SK-N-SH treated with all-trans-retinoic acid at 6 μM for 48 hours (cell line): Measurements from ENCODE around the gene CCL15.

Experiments
- ATAC-seq: fragments of 200-7000 bp; cut with Tn5 transposase; 3 replicates; pipeline ENCODE4 v1.9.1; 2020; ENCODE audit warnings: mild to moderate bottlenecking, moderate library complexity
- ARNTL ChIP-seq: fragments of 450-650 bp; formaldehyde crosslinking; IDR thresholded peaks from 2 replicates; pipeline ENCODE4 v1.5.0; 2020; ENCODE audit warnings: low read depth, mild to moderate bottlenecking, moderate library complexity, borderline replicate concordance
- BACH2 ChIP-seq: fragments of 250-450 bp; sonication (Bioruptor Pico); IDR thresholded peaks from 2 replicates; pipeline ENCODE4 v1.9.0; 2021; ENCODE audit warnings: mild to moderate bottlenecking, borderline replicate concordance
- CREB5 ChIP-seq: fragments of 250-450 bp; sonication (Bioruptor Pico); IDR thresholded peaks from 2 replicates; pipeline ENCODE4 v1.5.1; 2020; ENCODE audit warnings: low read depth, mild to moderate bottlenecking, moderate library complexity
- CSDC2 ChIP-seq: fragments of 250-450 bp; sonication (Bioruptor Pico); IDR thresholded peaks from 2 replicates; pipeline ENCODE4 v1.5.0; 2020; ENCODE audit warnings: mild to moderate bottlenecking, moderate library complexity
- ESRRG ChIP-seq: fragments of 250-450 bp; sonication (Bioruptor Pico); IDR thresholded peaks from 2 replicates; pipeline ENCODE4 v1.6.1; 2021; ENCODE audit warnings: mild to moderate bottlenecking
- GLIS3 ChIP-seq: fragments of 250-450 bp; sonication (Bioruptor Pico); IDR thresholded peaks from 2 replicates; pipeline ENCODE4 v1.5.0; 2020; ENCODE audit warnings: mild to moderate bottlenecking, moderate library complexity
- ISL1 ChIP-seq: fragments of 250-450 bp; sonication (Bioruptor Pico); IDR thresholded peaks from 2 replicates; pipeline ENCODE4 v2.1.2; 2022; ENCODE audit warnings: mild to moderate bottlenecking, moderate library complexity
- OSR1 ChIP-seq: fragments of 250-450 bp; sonication (Bioruptor Pico); IDR thresholded peaks from 2 replicates; pipeline ENCODE4 v1.8.0; 2022; ENCODE audit warnings: moderate library complexity, mild to moderate bottlenecking, inconsistent platforms
- PATZ1 ChIP-seq: fragments of 250-450 bp; sonication (Bioruptor Pico); IDR thresholded peaks from 2 replicates; pipeline ENCODE4 v1.8.0; 2020; ENCODE audit warnings: mild to moderate bottlenecking, moderate library complexity, borderline replicate concordance
- POU6F1 ChIP-seq: fragments of 250-450 bp; sonication (Bioruptor Pico); IDR thresholded peaks from 2 replicates; pipeline ENCODE4 v1.8.0; 2021; ENCODE audit warnings: low read depth, mild to moderate bottlenecking, moderate library complexity, borderline replicate concordance
- RARB ChIP-seq: fragments of 250-450 bp; sonication (Bioruptor Pico); IDR thresholded peaks from 2 replicates; pipeline ENCODE4 v1.8.0; 2021; ENCODE audit warnings: mild to moderate bottlenecking, moderate library complexity
- SNAI2 ChIP-seq: fragments of 250-450 bp; sonication (Bioruptor Pico); IDR thresholded peaks from 2 replicates; pipeline ENCODE4 v1.5.0; 2020; ENCODE audit warnings: mild to moderate bottlenecking, moderate library complexity
- TCF4 ChIP-seq: fragments of 250-450 bp; sonication (Bioruptor Pico); IDR thresholded peaks from 2 replicates; pipeline ENCODE4 v1.8.0; 2021; ENCODE audit warnings: mild to moderate bottlenecking, moderate library complexity, borderline replicate concordance
- TOX ChIP-seq: fragments of 250-450 bp; sonication (Bioruptor Pico); IDR thresholded peaks from 2 replicates; pipeline ENCODE4 v1.8.0; 2021; ENCODE audit warnings: mild to moderate bottlenecking, moderate library complexity, borderline replicate concordance
- TSHZ2 ChIP-seq: fragments of 250-450 bp; sonication (Bioruptor Pico); IDR thresholded peaks from 2 replicates; pipeline ENCODE4 v1.5.0; 2020; ENCODE audit warnings: mild to moderate bottlenecking, moderate library complexity
- ZC3H10 ChIP-seq: fragments of 250-450 bp; sonication (Bioruptor Pico); IDR thresholded peaks from 2 replicates; pipeline ENCODE4 v1.5.1; 2021; ENCODE audit warnings: mild to moderate bottlenecking, moderate library complexity
- ZFP3 ChIP-seq: fragments of 250-450 bp; sonication (Bioruptor Pico); IDR thresholded peaks from 2 replicates; pipeline ENCODE4 v1.5.0; 2020; ENCODE audit warnings: mild to moderate bottlenecking, moderate library complexity
- ZNF565 ChIP-seq: fragments of 450-650 bp; formaldehyde crosslinking; conservative IDR thresholded peaks from 2 replicates; pipeline ENCODE4 v1.5.0; 2020; ENCODE audit warnings: low read depth, mild to moderate bottlenecking, moderate library complexity
- ZNF70 ChIP-seq: fragments of 450-650 bp; formaldehyde crosslinking; IDR thresholded peaks from 2 replicates; pipeline ENCODE4 v1.5.0; 2020; ENCODE audit warnings: mild to moderate bottlenecking, moderate library complexity
- ZNF8 ChIP-seq: fragments of 450-650 bp; formaldehyde crosslinking; IDR thresholded peaks from 2 replicates; pipeline ENCODE4 v1.5.0; 2020; ENCODE audit warnings: mild to moderate bottlenecking, moderate library complexity
- TF ChIP-seq, protein P1 (sequence below): fragments of 250-450 bp; sonication (Bioruptor Pico); IDR thresholded peaks from 2 replicates; pipeline ENCODE4 v1.5.1; 2021; ENCODE audit warnings: mild to moderate bottlenecking, moderate library complexity

Gene CCL15

DNA sequence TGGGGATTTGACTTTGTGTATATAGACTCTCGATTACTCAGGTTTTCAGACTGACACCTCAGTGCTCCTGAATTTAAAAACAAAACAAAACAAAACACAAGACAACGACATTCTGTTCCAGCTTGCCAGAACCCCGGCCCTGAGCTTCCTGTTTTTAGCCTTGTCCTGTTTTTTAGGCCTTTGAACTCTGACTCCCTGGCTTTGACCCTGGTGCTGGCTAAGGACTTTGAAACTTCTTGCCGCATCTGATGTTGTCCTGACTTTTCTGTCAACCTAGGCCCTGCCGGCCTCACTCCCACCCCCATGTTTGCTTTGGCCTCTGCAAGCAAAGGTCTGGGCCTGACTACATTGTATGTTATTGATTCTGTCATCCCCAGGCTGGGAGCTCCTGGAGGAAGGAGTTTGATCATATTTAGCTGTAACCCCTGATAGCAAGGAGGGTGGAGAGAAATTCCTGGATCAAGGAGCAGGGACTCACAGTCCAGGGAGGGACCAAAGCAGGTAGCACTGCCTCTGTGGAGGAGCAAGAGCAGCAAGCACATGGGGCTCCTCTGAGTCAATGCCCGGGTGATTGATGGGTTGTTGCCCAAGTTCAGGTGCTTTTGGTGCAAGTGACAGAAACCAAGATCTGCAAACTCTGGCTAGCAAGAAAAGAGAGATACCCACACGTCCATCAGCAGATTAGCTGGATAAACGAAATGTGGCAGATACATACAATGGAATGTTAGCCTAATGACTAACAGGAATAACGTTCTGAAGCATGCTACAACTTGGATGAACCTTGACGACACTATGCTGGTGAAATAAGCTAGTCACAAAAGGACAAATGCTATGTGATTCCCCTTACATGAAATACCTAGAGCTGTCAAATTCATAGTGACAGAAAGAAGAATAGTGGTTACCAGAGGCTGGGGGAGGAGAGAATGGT is 27.8 kb downstream of the CCL15 start:
- no peak for TF ChIP-seq OSR1 (CRISPR knock-in tag)
- no peak for TF ChIP-seq TSHZ2 (CRISPR knock-in tag)
- no peak for TF ChIP-seq GLIS3 (CRISPR knock-in tag)
- no peak for TF ChIP-seq BACH2 (CRISPR knock-in tag)
- TF ChIP-seq TCF4 (CRISPR knock-in tag) = no peak
- TF ChIP-seq, protein P1, sequence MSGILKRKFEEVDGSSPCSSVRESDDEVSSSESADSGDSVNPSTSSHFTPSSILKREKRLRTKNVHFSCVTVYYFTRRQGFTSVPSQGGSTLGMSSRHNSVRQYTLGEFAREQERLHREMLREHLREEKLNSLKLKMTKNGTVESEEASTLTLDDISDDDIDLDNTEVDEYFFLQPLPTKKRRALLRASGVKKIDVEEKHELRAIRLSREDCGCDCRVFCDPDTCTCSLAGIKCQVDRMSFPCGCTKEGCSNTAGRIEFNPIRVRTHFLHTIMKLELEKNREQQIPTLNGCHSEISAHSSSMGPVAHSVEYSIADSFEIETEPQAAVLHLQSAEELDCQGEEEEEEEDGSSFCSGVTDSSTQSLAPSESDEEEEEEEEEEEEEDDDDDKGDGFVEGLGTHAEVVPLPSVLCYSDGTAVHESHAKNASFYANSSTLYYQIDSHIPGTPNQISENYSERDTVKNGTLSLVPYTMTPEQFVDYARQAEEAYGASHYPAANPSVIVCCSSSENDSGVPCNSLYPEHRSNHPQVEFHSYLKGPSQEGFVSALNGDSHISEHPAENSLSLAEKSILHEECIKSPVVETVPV = no peak
- TF ChIP-seq ZC3H10 (CRISPR knock-in tag) = no peak
- TF ChIP-seq RARB (CRISPR knock-in tag) = no peak
- TF ChIP-seq ESRRG (CRISPR knock-in tag) = no peak
- TF ChIP-seq CSDC2 (CRISPR knock-in tag) = no peak
- TF ChIP-seq ZNF70 (CRISPR knock-in tag) = no peak
- TF ChIP-seq, all 23 proteins: peak for 0
- ATAC-seq = no peak

DNA sequence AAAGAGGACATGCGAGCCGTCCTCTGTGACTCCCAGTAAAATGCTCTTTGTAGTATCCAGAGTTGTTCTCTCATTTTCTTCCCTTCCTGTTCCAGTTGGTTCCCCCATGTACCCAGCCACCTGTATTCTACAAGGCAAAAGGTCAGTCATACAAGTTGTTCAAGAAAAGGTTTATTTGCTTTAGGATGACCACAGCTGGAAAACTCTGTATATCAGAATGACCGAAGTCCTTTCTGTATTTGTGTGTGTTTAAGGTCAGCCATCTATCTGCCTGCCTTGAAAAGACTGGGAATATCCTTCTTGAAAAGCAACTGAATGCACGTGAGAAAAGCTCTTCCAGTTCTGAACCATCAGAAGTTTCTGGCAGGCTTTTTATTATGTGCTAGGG is 28.4 kb downstream of the CCL15 start:
- no peak for TF ChIP-seq PATZ1 (CRISPR knock-in tag)
- TF ChIP-seq TSHZ2 (CRISPR knock-in tag) = no peak
- no peak for TF ChIP-seq ISL1 (CRISPR knock-in tag)
- no peak for TF ChIP-seq ZFP3 (CRISPR knock-in tag)
- no peak for TF ChIP-seq OSR1 (CRISPR knock-in tag)
- TF ChIP-seq GLIS3 (CRISPR knock-in tag) = no peak
- TF ChIP-seq ZC3H10 (CRISPR knock-in tag) = no peak
- TF ChIP-seq CREB5 (CRISPR knock-in tag) = no peak
- TF ChIP-seq ARNTL (CRISPR knock-in tag) = no peak
- no peak for TF ChIP-seq ZNF565
- no peak for TF ChIP-seq POU6F1 (CRISPR knock-in tag)
- TF ChIP-seq CSDC2 (CRISPR knock-in tag) = no peak
- no peak for TF ChIP-seq SNAI2 (CRISPR knock-in tag)
- TF ChIP-seq ZNF8 (CRISPR knock-in tag) = no peak
- no peak for TF ChIP-seq TOX (CRISPR knock-in tag)
- no peak for ATAC-seq
